Epithelial cell of proximal tubule (primary cell): Measurements from ENCODE around the gene NDST3. TPM values are rescaled to one million over a fixed set of nuclear protein-coding genes. Genes with fewer than 3 reads are reported as not detected.

Experiments used
- DNase-seq: peaks from one replicate; pipeline ENCODE4 v3.0.0-alpha.2; 2011; ENCODE audit warnings: low read depth
- H3K4me3 ChIP-seq: 2 replicates; pipeline ENCODE4 v1.5.1; 2011; ENCODE audit warnings: low read depth, mild to moderate bottlenecking, low read length
- total RNA-seq: library from RNA; depleted of rRNA; stranded (reverse); fragments of >200 nt; gene quantifications from 2 replicates; pipeline ENCODE4 v1.2.3, GENCODE V29; 2015
- TF ChIP-seq, protein P1 (sequence below): conservative IDR thresholded peaks from 2 replicates; pipeline ENCODE4 v1.5.1; 2012; ENCODE audit warnings: low read depth, mild to moderate bottlenecking, low read length

The NDST3 gene
- total RNA-seq, 1 donor from 2014 or later = not detected

DNA sequence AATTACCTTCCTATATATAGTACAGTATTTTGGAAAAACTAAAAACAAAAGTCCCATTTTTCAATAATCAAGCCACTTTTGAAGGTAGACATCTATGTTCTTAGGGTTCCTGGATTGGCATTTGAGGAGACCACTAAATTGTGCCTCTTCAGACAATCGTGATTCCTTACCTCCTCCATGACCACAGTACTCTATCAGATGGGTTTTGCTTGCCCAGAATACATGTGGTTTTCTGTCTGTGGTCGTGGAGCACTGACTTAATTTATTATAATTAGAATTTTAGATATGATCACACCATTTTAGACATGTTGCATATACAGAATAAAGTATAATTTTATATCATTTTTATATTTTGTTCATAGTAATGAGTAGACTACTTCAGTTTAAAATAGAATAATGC lies 67.9 kb downstream of the NDST3 start:
- no peak overlapping the region for H3K4me3 ChIP-seq
- TF ChIP-seq, protein P1, sequence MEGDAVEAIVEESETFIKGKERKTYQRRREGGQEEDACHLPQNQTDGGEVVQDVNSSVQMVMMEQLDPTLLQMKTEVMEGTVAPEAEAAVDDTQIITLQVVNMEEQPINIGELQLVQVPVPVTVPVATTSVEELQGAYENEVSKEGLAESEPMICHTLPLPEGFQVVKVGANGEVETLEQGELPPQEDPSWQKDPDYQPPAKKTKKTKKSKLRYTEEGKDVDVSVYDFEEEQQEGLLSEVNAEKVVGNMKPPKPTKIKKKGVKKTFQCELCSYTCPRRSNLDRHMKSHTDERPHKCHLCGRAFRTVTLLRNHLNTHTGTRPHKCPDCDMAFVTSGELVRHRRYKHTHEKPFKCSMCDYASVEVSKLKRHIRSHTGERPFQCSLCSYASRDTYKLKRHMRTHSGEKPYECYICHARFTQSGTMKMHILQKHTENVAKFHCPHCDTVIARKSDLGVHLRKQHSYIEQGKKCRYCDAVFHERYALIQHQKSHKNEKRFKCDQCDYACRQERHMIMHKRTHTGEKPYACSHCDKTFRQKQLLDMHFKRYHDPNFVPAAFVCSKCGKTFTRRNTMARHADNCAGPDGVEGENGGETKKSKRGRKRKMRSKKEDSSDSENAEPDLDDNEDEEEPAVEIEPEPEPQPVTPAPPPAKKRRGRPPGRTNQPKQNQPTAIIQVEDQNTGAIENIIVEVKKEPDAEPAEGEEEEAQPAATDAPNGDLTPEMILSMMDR = no peak
- DNase-seq = no peak

DNA sequence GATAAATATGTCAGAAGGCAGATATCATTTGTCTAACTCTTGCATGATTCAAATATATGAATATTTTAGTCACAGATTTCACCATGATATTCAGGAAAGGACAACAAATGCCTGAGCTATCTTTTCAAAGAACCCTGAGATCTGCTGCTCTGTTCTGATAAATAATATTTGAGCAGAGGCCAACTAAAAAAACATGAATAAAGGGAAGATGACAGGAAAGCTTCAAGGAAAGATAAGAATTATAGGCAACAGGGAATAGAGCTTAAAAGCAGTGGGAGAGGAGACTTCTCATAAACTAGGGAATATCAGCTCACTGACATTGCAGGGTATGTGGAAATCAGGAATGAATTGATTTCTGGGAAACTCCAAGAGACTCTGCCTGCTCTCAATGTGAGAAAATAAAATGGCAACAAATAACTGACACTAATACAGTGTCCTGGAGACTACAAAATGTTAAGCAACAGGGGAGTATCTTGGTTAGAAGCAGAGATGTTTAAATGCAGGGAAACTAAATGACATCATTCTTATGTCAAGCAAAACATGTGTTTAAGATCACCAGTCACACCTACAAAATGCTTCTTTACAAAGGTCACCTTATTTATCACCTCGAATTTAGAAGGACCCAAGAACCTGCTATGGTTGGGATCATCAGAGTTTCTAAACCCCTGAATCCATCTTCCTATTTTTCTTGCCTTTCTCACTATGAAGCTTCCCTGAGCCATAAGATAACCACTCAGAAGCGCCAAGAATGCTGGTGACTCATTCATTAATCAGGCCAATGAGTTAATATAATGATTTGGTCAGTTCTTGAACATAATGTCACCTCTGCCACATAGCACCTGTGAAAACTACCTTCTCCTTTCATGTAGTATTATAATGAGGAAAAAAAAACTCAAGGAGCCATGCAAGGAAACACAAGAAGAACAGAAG lies 78.1 kb downstream of the NDST3 start:
- peak; percentile 2 for DNase-seq
- TF ChIP-seq, protein P1 = no peak

DNA sequence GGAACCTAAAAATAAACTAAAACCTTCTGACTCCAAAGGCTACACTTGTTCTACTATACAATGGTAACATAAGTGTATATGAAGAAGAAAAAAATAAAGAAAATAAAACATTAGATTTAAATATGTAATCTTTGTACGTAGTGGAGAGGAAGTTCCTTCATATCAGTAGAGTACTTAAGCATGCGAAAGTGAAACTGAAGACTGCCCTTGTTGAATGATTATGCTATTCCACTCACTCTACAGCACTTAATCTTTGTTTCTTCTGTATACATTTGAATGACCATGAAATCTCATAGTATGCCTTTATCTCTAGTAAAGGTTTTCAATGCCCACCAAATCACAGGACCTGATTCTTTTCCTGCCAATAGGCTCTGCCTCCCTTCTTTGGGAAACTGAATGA lies 78.9 kb downstream of the NDST3 start:
- TF ChIP-seq, protein P1 = no peak
- no peak overlapping the region for H3K4me3 ChIP-seq
- no peak for DNase-seq

More for the DNA sequence above, 78.1 kb downstream of the NDST3 start:
- no peak overlapping the region for H3K4me3 ChIP-seq

DNA sequence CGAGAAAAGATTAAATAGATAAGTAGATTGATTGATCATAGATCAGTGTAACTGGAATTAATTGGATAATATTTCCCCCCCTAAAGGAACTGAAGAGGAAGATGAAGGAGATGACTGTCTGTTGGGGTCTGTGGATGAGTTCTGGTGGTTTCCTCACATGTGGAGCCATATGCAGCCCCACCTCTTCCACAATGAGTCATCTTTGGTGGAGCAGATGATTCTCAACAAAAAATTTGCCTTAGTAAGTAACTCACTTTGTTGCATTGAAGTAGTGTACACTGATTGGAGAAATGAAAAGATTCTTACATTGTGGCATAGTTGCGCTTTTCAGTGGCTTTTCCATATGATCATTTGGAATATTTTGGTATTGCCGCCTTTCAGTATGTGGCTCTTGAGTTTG lies 80.4 kb downstream of the NDST3 start:
- TF ChIP-seq, protein P1 = no peak
- no peak for DNase-seq
- no peak overlapping the region for H3K4me3 ChIP-seq

DNA sequence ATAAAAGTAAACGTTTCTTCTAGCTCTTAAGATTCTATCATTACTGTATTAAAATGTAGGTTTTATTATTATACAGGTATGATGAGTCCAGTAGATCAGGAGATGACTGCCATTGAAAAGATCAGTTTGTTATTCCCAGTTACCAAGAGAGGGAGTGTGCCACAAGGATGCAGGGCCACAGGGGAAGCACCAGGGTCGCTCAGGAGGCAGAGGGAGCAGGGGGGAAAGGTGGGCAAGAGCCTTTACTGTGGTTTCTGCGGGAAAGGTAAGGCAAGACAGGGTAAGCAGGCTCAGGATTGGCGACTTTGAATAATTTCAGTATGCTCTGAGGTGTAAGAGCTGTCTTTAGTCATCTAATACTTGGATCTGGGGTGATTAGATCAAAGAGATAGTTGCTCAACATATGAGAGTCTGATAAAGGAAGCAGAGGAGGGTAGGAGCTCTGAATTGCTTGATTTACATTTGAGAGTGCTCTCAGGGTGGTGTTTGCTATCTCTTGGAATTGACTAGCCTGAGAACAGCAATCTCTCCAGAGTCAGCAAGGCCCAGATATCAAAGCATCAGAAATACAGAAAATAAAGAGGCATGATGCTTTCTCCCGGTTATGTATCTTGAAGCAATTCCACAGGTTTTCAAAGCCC lies 86.0 kb downstream of the NDST3 start:
- TF ChIP-seq, protein P1 = no peak
- H3K4me3 ChIP-seq = no peak overlapping the region
- no peak for DNase-seq

DNA sequence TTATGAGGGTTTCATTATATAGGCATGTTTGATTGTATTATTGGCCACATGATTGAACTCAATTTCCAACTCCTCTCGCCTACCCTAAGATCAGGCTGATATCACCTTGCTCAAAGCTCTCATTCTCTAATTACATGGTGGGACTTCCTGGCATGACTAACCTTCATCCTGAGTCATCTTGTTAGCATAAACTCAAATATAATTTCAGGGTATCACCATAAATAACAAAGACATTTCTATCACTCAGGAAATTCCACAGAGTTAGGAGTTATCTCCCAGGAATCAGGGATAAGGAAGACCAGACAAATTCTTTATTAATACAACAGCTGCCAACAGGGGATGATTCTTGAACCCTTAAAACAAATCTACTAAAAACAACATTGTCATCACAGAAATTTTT lies 90.7 kb downstream of the NDST3 start:
- no peak overlapping the region for H3K4me3 ChIP-seq
- DNase-seq = no peak
- TF ChIP-seq, protein P1 = no peak
